ENCODE results near the gene MAML2. TPM values are rescaled to one million over a fixed set of nuclear protein-coding genes. Genes with fewer than 3 reads are reported as not detected.

The MAML2 gene
- total and polyA plus RNA-seq, 2 experiments from 2014 or later: 4.7 to 15.3 TPM

DNA sequence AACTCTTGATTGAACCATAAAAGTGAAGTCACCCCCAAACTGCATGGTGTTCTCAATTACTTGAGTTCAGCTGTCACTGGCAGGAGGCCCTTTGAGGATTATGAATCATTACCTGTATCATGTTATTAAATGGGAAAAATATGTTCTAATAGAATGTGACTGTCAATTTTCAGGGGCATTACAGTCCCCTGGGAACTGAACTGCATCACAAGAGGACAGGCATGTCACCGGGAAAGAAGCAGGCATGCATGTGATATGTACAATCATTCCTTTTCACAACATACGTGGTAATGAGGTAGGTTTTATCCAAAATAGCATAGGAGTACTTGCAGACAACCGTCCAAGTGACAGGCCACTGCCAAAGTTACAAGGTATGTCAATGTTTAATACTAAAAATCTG, 165.8 kb downstream of the MAML2 start:
- Histone ChIP-seq H3K27ac (no peak overlapping the region), H3K27me3 (no peaks in the 10 kb centered on the region), H3K36me3 (replicated peaks; ENCODE audit: insufficient read depth, low read depth) (no peaks in the 10 kb centered on the region), H3K9me2 (replicated peaks; ENCODE audit: insufficient read depth) (no peaks in the 10 kb centered on the region), H3K4me2 (no peak overlapping the region), H2AFZ (no peak overlapping the region), H4K20me1 (ENCODE audit: insufficient read depth, poor library complexity, severe bottlenecking) (no peaks in the 10 kb centered on the region), H3K4me1 (ENCODE audit: insufficient read depth) (no peaks in the 10 kb centered on the region), H3K9me3 (ENCODE audit: low read depth) (no peaks in the 10 kb centered on the region), H3K79me2 (peaks cover 19% of the 10 kb centered on the region), H3K4me3 (no peak overlapping the region)
- WGBS (ENCODE audit: low lambda C conversion rate, missing lambda C conversion rate): 81% methylated on average over 3 of the region's 3 CpGs
- TF ChIP-seq EZH2phosphoT487 (IDR thresholded peaks at IDR 0.05; ENCODE audit: low read depth, severe bottlenecking, unreplicated experiment): no peak
- TF ChIP-seq, protein P1, sequence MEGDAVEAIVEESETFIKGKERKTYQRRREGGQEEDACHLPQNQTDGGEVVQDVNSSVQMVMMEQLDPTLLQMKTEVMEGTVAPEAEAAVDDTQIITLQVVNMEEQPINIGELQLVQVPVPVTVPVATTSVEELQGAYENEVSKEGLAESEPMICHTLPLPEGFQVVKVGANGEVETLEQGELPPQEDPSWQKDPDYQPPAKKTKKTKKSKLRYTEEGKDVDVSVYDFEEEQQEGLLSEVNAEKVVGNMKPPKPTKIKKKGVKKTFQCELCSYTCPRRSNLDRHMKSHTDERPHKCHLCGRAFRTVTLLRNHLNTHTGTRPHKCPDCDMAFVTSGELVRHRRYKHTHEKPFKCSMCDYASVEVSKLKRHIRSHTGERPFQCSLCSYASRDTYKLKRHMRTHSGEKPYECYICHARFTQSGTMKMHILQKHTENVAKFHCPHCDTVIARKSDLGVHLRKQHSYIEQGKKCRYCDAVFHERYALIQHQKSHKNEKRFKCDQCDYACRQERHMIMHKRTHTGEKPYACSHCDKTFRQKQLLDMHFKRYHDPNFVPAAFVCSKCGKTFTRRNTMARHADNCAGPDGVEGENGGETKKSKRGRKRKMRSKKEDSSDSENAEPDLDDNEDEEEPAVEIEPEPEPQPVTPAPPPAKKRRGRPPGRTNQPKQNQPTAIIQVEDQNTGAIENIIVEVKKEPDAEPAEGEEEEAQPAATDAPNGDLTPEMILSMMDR (IDR thresholded peaks at IDR 0.05; ENCODE audit: poor library complexity): no peak
- no peak for TF ChIP-seq EZH2 (IDR thresholded peaks at IDR 0.05; ENCODE audit: borderline replicate concordance)
- DNase-seq (ENCODE audit: low spot score): no peak

DNA sequence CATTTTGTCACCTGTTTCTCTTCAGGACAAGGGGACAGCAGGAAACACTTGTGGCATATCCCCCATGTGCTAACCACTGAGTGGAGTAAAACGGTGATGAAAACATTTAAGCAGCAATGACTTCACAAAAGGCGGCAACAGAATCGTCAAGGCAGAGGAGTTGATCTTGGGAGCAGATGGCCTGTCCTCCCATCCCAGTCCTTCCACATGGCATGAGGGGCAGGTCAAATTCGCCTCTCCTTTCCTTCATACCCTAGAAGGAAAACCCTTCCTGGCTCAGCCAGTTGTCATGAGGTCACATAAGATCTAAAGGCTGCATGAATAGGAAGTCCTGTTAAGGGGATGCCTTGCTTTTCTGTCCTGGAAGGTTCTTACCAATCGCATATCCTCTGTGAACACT, 169.1 kb downstream of the MAML2 start:
- Histone ChIP-seq H4K20me1 (ENCODE audit: insufficient read depth, poor library complexity, severe bottlenecking) (no peaks in the 10 kb centered on the region), H3K9me3 (ENCODE audit: low read depth) (no peaks in the 10 kb centered on the region), H3K27ac (no peak overlapping the region), H3K4me2 (no peak overlapping the region), H3K9me2 (replicated peaks; ENCODE audit: insufficient read depth) (no peaks in the 10 kb centered on the region), H3K79me2 (peaks cover 36% of the 10 kb centered on the region), H3K4me3 (no peak overlapping the region), H3K27me3 (no peaks in the 10 kb centered on the region), H3K4me1 (ENCODE audit: insufficient read depth) (peaks cover 7% of the 10 kb centered on the region), H3K36me3 (replicated peaks; ENCODE audit: insufficient read depth, low read depth) (no peaks in the 10 kb centered on the region), H2AFZ (no peak overlapping the region)
- 98% methylated on average over 5 of the region's 5 CpGs for WGBS (ENCODE audit: low lambda C conversion rate, missing lambda C conversion rate)
- no peak for TF ChIP-seq EZH2phosphoT487 (IDR thresholded peaks at IDR 0.05; ENCODE audit: low read depth, severe bottlenecking, unreplicated experiment)
- no peak for TF ChIP-seq EZH2 (IDR thresholded peaks at IDR 0.05; ENCODE audit: borderline replicate concordance)
- TF ChIP-seq, protein P1 (IDR thresholded peaks at IDR 0.05; ENCODE audit: poor library complexity): no peak
- no peak for DNase-seq (ENCODE audit: low spot score)

- Histone ChIP-seq H3K27ac (no peak overlapping the region), H4K20me1 (ENCODE audit: insufficient read depth, poor library complexity, severe bottlenecking) (no peaks in the 10 kb centered on the region), H3K4me2 (no peak overlapping the region), H2AFZ (no peak overlapping the region), H3K79me2 (peaks cover 36% of the 10 kb centered on the region), H3K4me1 (ENCODE audit: insufficient read depth) (peaks cover 11% of the 10 kb centered on the region), H3K9me3 (ENCODE audit: low read depth) (no peaks in the 10 kb centered on the region), H3K9me2 (replicated peaks; ENCODE audit: insufficient read depth) (no peaks in the 10 kb centered on the region), H3K27me3 (no peaks in the 10 kb centered on the region), H3K36me3 (replicated peaks; ENCODE audit: insufficient read depth, low read depth) (no peaks in the 10 kb centered on the region), H3K4me3 (no peak overlapping the region)
- TF ChIP-seq EZH2phosphoT487 (IDR thresholded peaks at IDR 0.05; ENCODE audit: low read depth, severe bottlenecking, unreplicated experiment) (no peak), EZH2 (IDR thresholded peaks at IDR 0.05; ENCODE audit: borderline replicate concordance) (no peak)
- TF ChIP-seq, protein P1 (IDR thresholded peaks at IDR 0.05; ENCODE audit: poor library complexity): no peak
- WGBS (ENCODE audit: low lambda C conversion rate, missing lambda C conversion rate): 94% methylated on average over 7 of the region's 7 CpGs
- no peak for DNase-seq (ENCODE audit: low spot score)
Measured at GRCh38 chr11:96173422-96173821, 169.6 kb downstream of the MAML2 start.

DNA sequence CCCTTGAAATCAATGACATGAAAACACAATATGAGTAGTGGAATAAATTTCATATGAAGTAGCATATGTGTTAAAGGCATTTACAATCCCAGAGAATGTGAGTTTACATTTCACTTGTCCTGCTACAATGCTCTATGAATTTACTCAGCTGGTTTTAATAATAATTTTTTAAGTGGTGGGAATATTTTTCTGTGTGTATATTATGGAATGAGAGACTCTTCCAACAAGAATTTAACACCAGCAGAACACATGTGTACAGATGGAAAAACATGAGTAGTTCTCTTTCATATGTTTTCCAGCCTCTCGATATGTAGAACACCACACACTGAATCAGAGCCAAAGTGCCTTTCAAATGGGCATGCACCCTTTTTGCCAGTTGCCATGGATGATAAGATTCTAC, 170.4 kb downstream of the MAML2 start:
- H3K9me3 ChIP-seq (ENCODE audit: low read depth): no peaks in the 10 kb centered on the region
- no peak overlapping the region for H3K4me3 ChIP-seq
- WGBS (ENCODE audit: low lambda C conversion rate, missing lambda C conversion rate): 96% methylated on average over 1 of the region's 1 CpG
- no peaks in the 10 kb centered on the region for H3K27me3 ChIP-seq
- DNase-seq (ENCODE audit: low spot score): no peak
- no peaks in the 10 kb centered on the region for H3K36me3 ChIP-seq (replicated peaks; ENCODE audit: insufficient read depth, low read depth)
- H4K20me1 ChIP-seq (ENCODE audit: insufficient read depth, poor library complexity, severe bottlenecking): no peaks in the 10 kb centered on the region
- H3K79me2 ChIP-seq: peaks cover 38% of the 10 kb centered on the region
- no peak overlapping the region for H3K27ac ChIP-seq
- peaks cover 15% of the 10 kb centered on the region for H3K4me1 ChIP-seq (ENCODE audit: insufficient read depth)
- no peak for TF ChIP-seq EZH2 (IDR thresholded peaks at IDR 0.05; ENCODE audit: borderline replicate concordance)
- TF ChIP-seq, protein P1 (IDR thresholded peaks at IDR 0.05; ENCODE audit: poor library complexity): no peak
- TF ChIP-seq EZH2phosphoT487 (IDR thresholded peaks at IDR 0.05; ENCODE audit: low read depth, severe bottlenecking, unreplicated experiment): no peak
- no peak overlapping the region for H2AFZ ChIP-seq
- no peaks in the 10 kb centered on the region for H3K9me2 ChIP-seq (replicated peaks; ENCODE audit: insufficient read depth)
- H3K4me2 ChIP-seq: no peak overlapping the region

Measured in hepatocyte (in vitro differentiated cells).